Measurements from ENCODE around the gene TACR3. TPM values are rescaled to one million over a fixed set of nuclear protein-coding genes. Genes with fewer than 3 reads are reported as not detected.

TACR3 gene, protein sequence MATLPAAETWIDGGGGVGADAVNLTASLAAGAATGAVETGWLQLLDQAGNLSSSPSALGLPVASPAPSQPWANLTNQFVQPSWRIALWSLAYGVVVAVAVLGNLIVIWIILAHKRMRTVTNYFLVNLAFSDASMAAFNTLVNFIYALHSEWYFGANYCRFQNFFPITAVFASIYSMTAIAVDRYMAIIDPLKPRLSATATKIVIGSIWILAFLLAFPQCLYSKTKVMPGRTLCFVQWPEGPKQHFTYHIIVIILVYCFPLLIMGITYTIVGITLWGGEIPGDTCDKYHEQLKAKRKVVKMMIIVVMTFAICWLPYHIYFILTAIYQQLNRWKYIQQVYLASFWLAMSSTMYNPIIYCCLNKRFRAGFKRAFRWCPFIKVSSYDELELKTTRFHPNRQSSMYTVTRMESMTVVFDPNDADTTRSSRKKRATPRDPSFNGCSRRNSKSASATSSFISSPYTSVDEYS
- not detected in 2 replicates for total RNA-seq

DNA sequence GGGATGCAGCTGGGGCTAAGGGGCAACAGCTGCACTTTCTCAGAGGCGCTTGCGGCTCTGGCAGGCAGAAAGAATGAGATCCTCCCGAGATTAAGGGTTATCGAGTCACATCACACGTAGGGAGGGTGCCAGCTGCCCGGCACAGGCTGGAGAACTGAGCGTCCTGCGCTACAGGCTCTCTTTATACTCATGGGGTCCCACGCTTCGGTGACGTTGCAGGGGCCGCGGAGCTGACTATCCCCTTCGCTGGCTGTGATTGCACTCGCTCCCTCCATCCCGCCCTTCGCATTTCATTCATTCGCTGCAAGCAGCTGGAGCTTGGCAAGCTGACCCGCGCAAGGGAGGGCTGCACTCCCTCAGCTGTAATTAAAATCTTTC, at the start of gene TACR3:
TSS of gene TACR3 (minus strand) at position 156 of the 378 bp plus-strand sequence. CDS start 310 bp downstream, outside the sequence.

